GM21528 (cell line): ENCODE measurements around the gene CPNE7.
"Not testable (repeated sequence)": the region's sequence is repeated elsewhere in the genome, so short reads cannot be mapped to it uniquely, and the experiment has no call there.

Experiments used
- ATAC-seq: cut with Tn5 transposase; IDR thresholded peaks from one replicate; pipeline ENCODE4 v1.9.1; 2021; ENCODE audit warnings: mild to moderate bottlenecking, moderate library complexity; ENCODE audit not compliant: unreplicated experiment, low FRiP score

The CPNE7 gene

DNA sequence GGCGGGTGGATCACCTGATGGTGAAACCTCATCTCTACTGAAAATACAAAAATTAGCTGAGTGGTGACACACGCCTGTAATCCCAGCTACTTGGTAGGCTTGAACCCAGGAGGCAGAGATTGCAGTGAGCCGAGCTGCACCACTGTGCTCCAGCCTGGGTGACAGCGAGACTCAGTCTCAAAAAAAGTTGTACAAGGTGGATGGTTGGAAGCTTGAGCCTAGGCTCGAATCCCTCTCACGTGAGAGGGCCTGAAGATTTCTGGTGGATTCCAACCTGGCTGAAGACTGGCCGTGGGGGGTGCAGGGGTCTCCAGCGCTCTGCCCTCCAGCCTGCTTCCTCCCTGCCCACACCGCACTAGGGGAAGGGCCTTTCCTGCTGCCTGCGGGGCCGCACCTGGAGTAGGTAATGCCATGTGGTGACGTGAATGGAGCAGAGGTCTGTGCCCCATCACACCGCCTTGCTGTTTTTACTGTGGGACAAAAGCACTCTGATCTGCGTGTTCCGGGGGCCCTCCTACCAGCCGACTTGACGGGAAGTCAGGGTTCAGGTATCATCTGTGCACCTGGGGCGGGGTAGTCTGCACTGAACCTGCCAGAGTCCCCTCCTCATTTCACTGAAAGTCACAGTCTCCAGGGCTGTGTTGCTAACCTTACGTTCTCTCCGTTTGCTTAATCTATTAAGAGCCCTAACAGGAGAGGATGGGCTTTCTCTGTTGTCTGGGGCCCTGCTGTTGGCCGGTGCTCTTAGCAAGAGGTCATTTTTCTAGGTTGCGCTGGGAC is 10.9 kb upstream of the CPNE7 start:
- no peak for ATAC-seq

DNA sequence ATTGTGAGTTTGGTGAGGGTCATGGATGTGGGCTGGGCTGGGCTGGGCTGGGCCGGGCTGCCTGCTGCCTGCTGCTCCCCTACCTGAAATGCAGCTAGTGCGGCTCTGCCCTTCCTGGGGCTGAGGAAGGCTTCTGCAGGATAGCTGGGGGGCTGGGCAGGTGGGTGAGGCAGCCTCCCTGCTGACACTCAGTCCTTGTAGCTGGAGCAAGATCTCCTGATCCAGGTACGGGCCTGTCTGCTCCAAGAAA is 10.4 kb upstream of the CPNE7 start:
- no peak for ATAC-seq

DNA sequence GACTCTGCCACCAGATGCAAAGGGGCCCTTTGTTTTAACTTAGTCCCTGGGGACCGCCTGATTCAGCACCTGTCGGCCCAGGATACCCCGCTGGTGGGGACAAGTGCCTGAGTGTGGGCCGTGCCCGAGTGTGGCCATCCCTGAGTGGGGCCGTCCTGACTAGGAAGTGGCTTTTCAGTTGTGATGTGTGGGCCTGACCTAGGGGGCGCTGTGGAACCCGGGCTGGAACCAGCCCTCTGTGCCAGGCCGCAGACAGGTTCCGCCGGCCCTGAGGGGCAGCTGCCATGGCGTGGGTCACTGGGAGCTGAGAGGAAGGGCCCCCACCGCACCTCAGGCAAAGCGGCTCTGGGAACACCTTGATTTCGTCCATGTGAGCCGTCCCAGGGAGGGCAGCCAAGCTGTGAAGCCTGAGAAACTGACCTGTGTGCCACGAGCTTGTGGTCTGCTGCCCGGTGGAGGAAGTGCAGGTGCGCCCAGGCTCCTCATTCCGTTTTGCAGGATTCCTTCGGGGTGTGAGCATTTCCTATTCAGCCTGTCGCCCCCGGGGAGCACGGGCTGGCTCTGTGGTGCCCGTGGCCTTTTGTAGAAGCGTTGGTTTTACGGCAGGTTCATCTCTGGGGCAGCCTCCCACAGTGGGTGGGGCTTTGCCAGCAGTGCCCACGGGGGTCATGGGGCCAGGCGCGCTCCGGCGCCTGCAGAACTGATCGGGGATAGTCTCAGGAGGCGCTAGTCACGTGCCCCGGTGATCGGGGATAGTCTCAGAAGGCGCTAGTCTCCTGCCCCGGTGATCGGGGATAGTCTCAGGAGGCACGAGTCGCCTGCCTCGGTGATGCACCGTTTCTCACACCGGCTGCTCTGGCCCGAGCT is 9.8 kb upstream of the CPNE7 start:
- no peak for ATAC-seq

GRCh38 chr16:89567656-89568594 is 7.6 kb upstream of the CPNE7 start:
- ATAC-seq = no peak

- no peak for ATAC-seq
Measured at GRCh38 chr16:89569506-89570341, 5.8 kb upstream of the CPNE7 start.

DNA sequence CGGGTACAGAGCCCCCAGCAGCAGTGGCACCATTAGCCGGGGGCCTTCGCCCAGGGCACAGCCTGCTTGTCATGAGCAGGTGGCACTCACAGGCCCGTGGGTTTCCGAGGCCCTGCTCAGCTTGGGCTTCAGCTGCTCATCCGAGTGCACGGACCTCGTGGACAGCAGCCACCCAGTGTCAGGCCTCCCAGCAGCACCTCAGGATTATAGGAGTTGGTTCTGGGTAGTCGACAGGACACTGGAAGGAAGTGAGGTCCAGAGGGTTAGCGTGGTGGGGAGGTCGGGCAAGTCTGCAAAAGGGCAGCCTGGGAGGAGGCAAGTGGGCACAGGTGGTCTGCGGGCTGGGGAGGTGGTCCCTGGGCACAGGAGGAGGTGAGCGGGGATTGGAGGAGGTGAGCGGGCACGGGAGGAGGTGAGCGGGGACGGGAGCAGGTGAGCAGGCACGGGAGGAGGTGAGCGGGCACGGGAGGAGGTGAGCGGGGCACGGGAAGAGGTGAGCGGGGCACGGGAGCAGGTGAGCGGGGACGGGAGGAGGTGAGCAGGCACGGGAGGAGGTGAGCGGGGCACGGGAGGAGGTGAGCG is 5.1 kb upstream of the CPNE7 start:
- no peak for ATAC-seq

DNA sequence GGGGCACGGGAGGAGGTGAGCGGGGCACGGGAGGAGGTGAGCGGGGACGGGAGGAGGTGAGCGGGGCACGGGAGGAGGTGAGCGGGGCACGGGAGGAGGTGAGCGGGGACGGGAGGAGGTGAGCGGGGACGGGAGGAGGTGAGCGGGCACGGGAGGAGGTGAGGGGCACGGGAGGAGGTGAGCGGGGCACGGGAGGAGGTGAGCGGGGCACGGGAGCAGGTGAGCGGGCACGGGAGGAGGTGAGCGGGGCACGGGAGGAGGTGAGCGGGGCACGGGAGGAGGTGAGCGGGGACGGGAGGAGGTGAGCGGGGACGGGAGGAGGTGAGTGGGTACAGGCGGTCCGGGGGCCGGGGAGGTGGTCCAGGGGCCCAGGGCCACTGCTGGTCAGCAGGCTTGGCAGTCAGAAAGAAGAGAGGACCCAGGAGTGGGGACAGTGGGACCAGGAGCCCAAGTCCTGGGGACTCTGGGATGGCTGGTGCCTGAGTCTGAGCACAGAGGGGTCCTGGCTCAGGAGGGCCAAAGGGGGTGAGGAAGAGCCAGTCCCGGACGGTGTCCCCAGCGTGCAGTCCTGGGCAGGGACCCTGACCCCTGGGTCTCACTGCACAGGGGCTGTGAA is 4.5 kb upstream of the CPNE7 start:
- not testable (repeated sequence) for ATAC-seq

DNA sequence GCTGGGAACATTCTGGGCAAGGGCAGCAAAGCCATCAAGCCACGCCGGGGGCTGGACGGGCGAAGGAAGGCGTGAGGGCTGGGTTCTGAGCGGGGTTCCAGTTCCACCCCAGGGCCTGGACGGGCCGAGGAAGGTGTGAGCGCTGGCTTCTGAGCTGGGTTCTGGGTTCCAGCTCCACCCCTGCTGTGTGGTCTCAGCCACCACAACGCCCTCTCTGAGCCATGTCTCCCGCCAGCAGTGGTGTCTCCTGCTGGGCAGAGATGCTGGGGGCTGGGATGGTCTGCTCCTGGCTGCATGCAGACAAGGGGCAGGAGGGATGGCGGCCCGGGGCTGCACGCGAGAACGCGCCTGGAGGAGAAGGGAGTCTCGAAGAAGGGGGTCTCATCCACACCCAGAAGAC is 3.9 kb upstream of the CPNE7 start:
- no peak for ATAC-seq

GRCh38 chr16:89572073-89572484 is 3.5 kb upstream of the CPNE7 start:
- ATAC-seq = no peak

DNA sequence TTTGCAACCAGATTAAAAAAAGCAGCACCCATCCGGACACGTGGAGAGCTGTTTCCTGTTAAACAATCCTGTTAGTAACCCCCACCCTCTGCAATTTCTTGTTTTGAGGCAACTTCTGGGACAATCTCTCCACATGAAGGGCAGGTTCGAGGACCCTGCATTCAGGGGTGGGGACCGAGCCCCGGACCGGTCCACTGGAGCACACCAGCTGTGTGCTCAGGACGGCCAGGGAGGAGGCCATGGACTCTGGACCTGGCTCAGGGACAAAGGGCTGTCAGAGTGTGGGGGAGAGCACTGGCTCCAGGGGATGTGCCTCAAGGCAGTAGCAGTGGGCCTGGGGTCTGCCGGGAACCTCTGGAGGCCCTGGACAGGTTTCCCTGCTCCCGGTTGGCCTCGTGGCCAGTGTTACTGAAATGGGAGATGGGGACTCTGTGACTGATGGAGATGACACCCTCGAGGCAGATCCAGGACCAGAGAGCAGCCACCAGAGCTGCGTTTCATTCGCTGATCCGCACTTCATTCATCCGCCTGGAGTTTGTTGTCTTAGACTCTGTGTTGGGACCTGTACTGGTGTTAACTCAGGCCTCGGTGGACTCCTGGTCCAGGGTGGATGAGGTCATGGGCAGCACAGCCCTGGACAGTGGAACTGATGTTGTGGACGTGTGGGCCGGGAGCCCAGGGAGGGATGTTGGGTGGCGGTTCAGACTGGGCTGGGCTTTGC is 2.9 kb upstream of the CPNE7 start:
- no peak for ATAC-seq

DNA sequence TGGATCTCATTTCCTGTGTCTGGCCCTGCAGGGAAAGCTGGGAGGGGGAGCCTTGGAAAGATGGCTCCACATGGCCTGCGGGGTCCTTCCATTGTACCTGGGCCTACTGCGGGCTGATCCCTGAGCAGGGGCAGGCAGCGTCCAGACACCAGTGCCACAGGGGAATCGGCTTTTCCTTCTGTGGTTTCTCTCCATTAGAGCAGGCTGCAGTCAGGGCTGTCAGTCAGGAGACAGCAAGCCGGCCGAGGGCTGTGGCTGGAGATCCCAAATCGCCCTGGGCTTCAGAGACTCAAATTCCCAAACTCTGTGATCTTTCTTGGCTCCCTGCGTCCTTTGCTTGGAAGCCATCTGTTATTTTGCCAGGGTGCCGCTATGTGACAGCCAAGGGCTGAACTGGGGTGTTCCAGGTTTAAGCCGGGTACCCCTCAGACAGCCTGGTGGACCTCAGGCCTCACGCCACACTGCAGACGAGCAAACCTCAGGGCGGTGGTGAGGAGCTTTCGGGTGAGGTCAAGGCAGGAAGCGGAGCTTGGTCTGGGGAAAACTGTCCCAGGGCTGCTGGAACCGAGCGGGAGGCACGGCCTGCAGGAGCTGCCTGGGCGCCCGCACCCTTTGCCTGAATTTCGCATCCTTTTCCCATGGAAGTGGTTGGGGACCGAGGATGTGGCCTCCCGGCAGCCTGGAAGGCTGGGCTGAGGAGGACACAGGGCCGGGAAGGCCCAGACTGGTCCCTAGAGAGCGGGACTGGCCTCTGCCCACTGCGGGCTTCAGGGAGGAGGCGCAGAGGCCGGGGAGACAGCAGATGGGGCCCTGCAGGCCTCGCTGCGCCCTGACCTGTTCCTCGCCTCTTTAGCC is 1.5 kb upstream of the CPNE7 start:
- no peak for ATAC-seq

GRCh38 chr16:89574681-89575246 is 794 bp upstream of the CPNE7 start:
- ATAC-seq = no peak

- no peak for ATAC-seq
Measured at GRCh38 chr16:89576153-89577054, 846 bp downstream of the CPNE7 start.

GRCh38 chr16:89577055-89577759 is 1.6 kb downstream of the CPNE7 start:
- no peak for ATAC-seq

DNA sequence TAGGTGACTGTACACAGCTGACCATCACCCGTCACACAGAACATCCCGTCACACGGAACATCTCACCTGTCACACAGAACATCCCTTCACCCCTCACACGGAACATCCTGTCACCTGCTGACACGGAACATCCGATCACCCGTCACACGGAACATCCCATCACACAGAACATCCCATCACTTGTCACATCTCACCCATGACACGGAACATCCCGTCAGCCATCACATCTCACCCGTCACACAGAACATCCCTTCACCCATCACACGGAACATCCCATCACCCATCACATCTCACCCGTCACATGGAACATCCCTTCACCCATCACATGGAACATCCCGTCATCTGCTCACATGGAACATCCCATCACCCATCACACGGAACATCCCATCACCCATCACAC is 3.8 kb downstream of the CPNE7 start:
- ATAC-seq = no peak
